Osteoblast (primary cell): ENCODE data around the gene TMC7. TPM values are rescaled to one million over a fixed set of nuclear protein-coding genes. Genes with fewer than 3 reads are reported as not detected.

ENCODE experiments used
- DNase-seq: peaks from one replicate; pipeline ENCODE4 v3.0.0; 2011; ENCODE audit warnings: low spot score, mixed read lengths; ENCODE audit not compliant: insufficient read length; ENCODE audit errors: missing footprints
- H2AFZ ChIP-seq: 2 replicates; pipeline ENCODE4 v1.6.0; 2011; ENCODE audit warnings: mild to moderate bottlenecking, low read length
- H3K27ac ChIP-seq: 2 replicates; pipeline ENCODE4 v1.5.1; 2011; ENCODE audit warnings: mild to moderate bottlenecking, low read depth, low read length, moderate library complexity
- H3K27me3 ChIP-seq: 2 replicates; pipeline ENCODE4 v1.6.0; 2012; ENCODE audit warnings: mild to moderate bottlenecking, control low read depth, inconsistent platforms, low read length, moderate library complexity; ENCODE audit not compliant: insufficient read depth
- H3K36me3 ChIP-seq: 2 replicates; pipeline ENCODE4 v1.5.1; 2011; ENCODE audit warnings: mild to moderate bottlenecking, low read length, control low read depth, moderate library complexity; ENCODE audit not compliant: insufficient read depth
- H3K4me1 ChIP-seq: 2 replicates; pipeline ENCODE4 v1.5.1; 2011; ENCODE audit warnings: mild to moderate bottlenecking, low read length, control low read depth, moderate library complexity; ENCODE audit not compliant: insufficient read depth
- H3K4me2 ChIP-seq: 2 replicates; pipeline ENCODE4 v1.6.0; 2011; ENCODE audit warnings: mild to moderate bottlenecking, low read length; ENCODE audit not compliant: insufficient read depth
- H3K4me3 ChIP-seq: fragments of 200-600 bp; sonication (generic); 3 replicates; pipeline ENCODE4 v1.5.1; 2012; ENCODE audit warnings: mild to moderate bottlenecking, low read length, inconsistent platforms; ENCODE audit not compliant: insufficient read depth
- H3K79me2 ChIP-seq: 2 replicates; pipeline ENCODE4 v1.6.0; 2012; ENCODE audit warnings: mild to moderate bottlenecking, low read length, control low read depth, inconsistent platforms; ENCODE audit not compliant: insufficient read depth
- H3K9me3 ChIP-seq: 2 replicates; pipeline ENCODE4 v1.5.1; 2011; ENCODE audit warnings: low read depth, low read length, control low read depth
- H4K20me1 ChIP-seq: 2 replicates; pipeline ENCODE4 v1.6.0; 2012; ENCODE audit warnings: mild to moderate bottlenecking, low read length, control low read depth; ENCODE audit not compliant: insufficient read depth
- CTCF ChIP-seq: IDR thresholded peaks from 2 replicates; pipeline ENCODE4 v1.5.1; 2011; ENCODE audit warnings: mild to moderate bottlenecking, low read depth, low read length, moderate library complexity; ENCODE audit errors: extremely low read depth
- total RNA-seq: library from RNA; depleted of rRNA; stranded (reverse); fragments of >200 nt; gene quantifications from 2 replicates; pipeline ENCODE4 v1.2.3, GENCODE V29; 2012

The TMC7 gene
- total RNA-seq, 1 donor: 1.1 TPM

GRCh38 chr16:19104607-19105006 is 120.9 kb downstream of the TMC7 start:
- no peaks in the 10 kb centered on the region for H3K79me2 ChIP-seq
- no peak for DNase-seq
- H4K20me1 ChIP-seq: no peaks in the 10 kb centered on the region
- no peak for TF ChIP-seq CTCF
- H3K9me3 ChIP-seq: no peaks in the 10 kb centered on the region
- no peak overlapping the region for H3K4me3 ChIP-seq
- no peaks in the 10 kb centered on the region for H3K27me3 ChIP-seq
- H3K4me1 ChIP-seq: peaks cover 7% of the 10 kb centered on the region
- no peak overlapping the region for H3K4me2 ChIP-seq
- H2AFZ ChIP-seq: no peak overlapping the region
- no peak overlapping the region for H3K27ac ChIP-seq
- no peaks in the 10 kb centered on the region for H3K36me3 ChIP-seq

- no peaks in the 10 kb centered on the region for H3K27me3 ChIP-seq
- H3K4me3 ChIP-seq: no peak overlapping the region
- TF ChIP-seq CTCF: no peak
- H4K20me1 ChIP-seq: no peaks in the 10 kb centered on the region
- no peak overlapping the region for H3K4me2 ChIP-seq
- no peaks in the 10 kb centered on the region for H3K36me3 ChIP-seq
- peak; percentile 63 for DNase-seq
- H3K9me3 ChIP-seq: no peaks in the 10 kb centered on the region
- H2AFZ ChIP-seq: no peak overlapping the region
- no peak overlapping the region for H3K27ac ChIP-seq
- peaks cover 7% of the 10 kb centered on the region for H3K4me1 ChIP-seq
- H3K79me2 ChIP-seq: no peaks in the 10 kb centered on the region
Observed at GRCh38 chr16:19105131-19105530, 121.4 kb downstream of the TMC7 start.

GRCh38 chr16:19105891-19106624 is 122.3 kb downstream of the TMC7 start:
- peaks cover 7% of the 10 kb centered on the region for H3K4me1 ChIP-seq
- no peak overlapping the region for H2AFZ ChIP-seq
- H3K79me2 ChIP-seq: no peaks in the 10 kb centered on the region
- no peak overlapping the region for H3K4me3 ChIP-seq
- no peaks in the 10 kb centered on the region for H3K9me3 ChIP-seq
- no peak for TF ChIP-seq CTCF
- no peak overlapping the region for H3K4me2 ChIP-seq
- DNase-seq: peak; percentile 37
- no peaks in the 10 kb centered on the region for H3K36me3 ChIP-seq
- no peak overlapping the region for H3K27ac ChIP-seq
- no peaks in the 10 kb centered on the region for H4K20me1 ChIP-seq
- H3K27me3 ChIP-seq: no peaks in the 10 kb centered on the region

- Histone ChIP-seq H3K4me1 (peaks cover 7% of the 10 kb centered on the region), H3K27ac (no peak overlapping the region), H3K4me3 (no peak overlapping the region), H2AFZ (no peak overlapping the region), H3K9me3 (no peaks in the 10 kb centered on the region), H3K36me3 (no peaks in the 10 kb centered on the region), H3K4me2 (no peak overlapping the region), H4K20me1 (no peaks in the 10 kb centered on the region), H3K27me3 (no peaks in the 10 kb centered on the region), H3K79me2 (no peaks in the 10 kb centered on the region)
- no peak for DNase-seq
- TF ChIP-seq CTCF: no peak
Observed at GRCh38 chr16:19106625-19107020, 122.9 kb downstream of the TMC7 start.
